Right lung (tissue), 5 donors: ENCODE measurements around the gene SALL4. TPM values are rescaled to one million over a fixed set of nuclear protein-coding genes. Genes with fewer than 3 reads are reported as not detected.
A peak's percentile ranks its signal among the peaks of the same experiment; 100 is the strongest.
"Not testable (repeated sequence)": the region's sequence is repeated elsewhere in the genome, so short reads cannot be mapped to it uniquely, and the experiment has no call there.

ENCODE experiments used
- DNase-seq, 2 donors: peaks; one replicate each; pipeline ENCODE4 v3.0.0-alpha.2; 2013
- polyA plus RNA-seq, 5 donors: library from polyadenylated mRNA; unstranded; fragments of 120-200 nt; gene quantifications; one replicate each; pipeline versions ENCODE4 v1.2.1 to v1.2.3, GENCODE V29; 2013; ENCODE audit warnings: inconsistent platforms in 1 of 5, low replicate concordance in 1 of 5; ENCODE audit not compliant: insufficient read length in 5 of 5, insufficient read depth in 1 of 5

The SALL4 gene
- polyA plus RNA-seq, 5 donors, result 14.8 to 27.5 (median 18.5) TPM

GRCh38 chr20:51766994-51767866 lies 35.1 kb downstream of the SALL4 start:
- DNase-seq, result peak in 1 of 2 donors; percentile 60

- DNase-seq, result not testable (repeated sequence)
Measured at GRCh38 chr20:51765381-51765780, 36.9 kb downstream of the SALL4 start.

- no peak for DNase-seq
Measured at GRCh38 chr20:51763965-51764602, 38.2 kb downstream of the SALL4 start.

- DNase-seq, result no peak
Measured at GRCh38 chr20:51760905-51761546, 41.3 kb downstream of the SALL4 start.

- no peak for DNase-seq
Measured at GRCh38 chr20:51759769-51760510, 42.4 kb downstream of the SALL4 start.

GRCh38 chr20:51758978-51759544 lies 43.3 kb downstream of the SALL4 start:
- DNase-seq, result no peak

- no peak for DNase-seq
Measured at GRCh38 chr20:51757226-51757625, 45.1 kb downstream of the SALL4 start.

- no peak for DNase-seq
Measured at GRCh38 chr20:51756653-51757052, 45.7 kb downstream of the SALL4 start.

GRCh38 chr20:51753220-51753619 lies 49.1 kb downstream of the SALL4 start:
- DNase-seq, result not testable (repeated sequence)

GRCh38 chr20:51752343-51752951 lies 49.9 kb downstream of the SALL4 start:
- no peak for DNase-seq

GRCh38 chr20:51750770-51751388 lies 51.4 kb downstream of the SALL4 start:
- DNase-seq, result no peak

- DNase-seq, result no peak
Measured at GRCh38 chr20:51750037-51750769, 52.1 kb downstream of the SALL4 start.

GRCh38 chr20:51749674-51750036 lies 52.7 kb downstream of the SALL4 start:
- no peak for DNase-seq

- DNase-seq, result no peak
Measured at GRCh38 chr20:51747182-51747911, 55.0 kb downstream of the SALL4 start.

- no peak for DNase-seq
Measured at GRCh38 chr20:51745804-51746203, 56.5 kb downstream of the SALL4 start.

- DNase-seq, result no peak
Measured at GRCh38 chr20:51740838-51741237, 61.5 kb downstream of the SALL4 start.

GRCh38 chr20:51740308-51740707 lies 62.0 kb downstream of the SALL4 start:
- not testable (repeated sequence) for DNase-seq

- no peak for DNase-seq
Measured at GRCh38 chr20:51739722-51740249, 62.5 kb downstream of the SALL4 start.

GRCh38 chr20:51738877-51739447 lies 63.4 kb downstream of the SALL4 start:
- DNase-seq, result no peak
